Glomerular visceral epithelial cell (primary cell): Measurements from ENCODE around the gene TRMT61A.
"Not testable (repeated sequence)": the region's sequence is repeated elsewhere in the genome, so short reads cannot be mapped to it uniquely, and the experiment has no call there.

Source experiments
- DNase-seq: peaks from one replicate; pipeline ENCODE4 v3.0.0-alpha.2; 2016; ENCODE audit errors: extremely low spot score

TRMT61A gene

GRCh38 chr14:103522649-103523574 lies 6.1 kb upstream of the TRMT61A start, which contains the start of gene CKB:
CKB (minus strand) TSS chr14:103522830; CDS start chr14:103522493, 337 bp downstream.
- no peak for DNase-seq

- no peak for DNase-seq
Observed at GRCh38 chr14:103523575-103523954, 5.4 kb upstream of the TRMT61A start.

GRCh38 chr14:103524002-103524935 lies 4.7 kb upstream of the TRMT61A start:
- no peak for DNase-seq

GRCh38 chr14:103525430-103526246 lies 3.4 kb upstream of the TRMT61A start:
- not testable (repeated sequence) for DNase-seq

- DNase-seq = no peak
Observed at GRCh38 chr14:103526247-103526913, 2.6 kb upstream of the TRMT61A start.

- no peak for DNase-seq
Observed at GRCh38 chr14:103526914-103527248, 2.1 kb upstream of the TRMT61A start.

- DNase-seq = peak; percentile 63
Observed at GRCh38 chr14:103527408-103528145, 1.4 kb upstream of the TRMT61A start.

GRCh38 chr14:103528146-103528586 lies 830 bp upstream of the TRMT61A start:
- peak; percentile 35 for DNase-seq

GRCh38 chr14:103529383-103530365 lies 678 bp downstream of the TRMT61A start:
- no peak for DNase-seq

GRCh38 chr14:103530390-103530789 lies 1.4 kb downstream of the TRMT61A start:
- no peak for DNase-seq

GRCh38 chr14:103530831-103531230 lies 1.8 kb downstream of the TRMT61A start:
- DNase-seq = no peak

GRCh38 chr14:103531421-103532215 lies 2.6 kb downstream of the TRMT61A start:
- no peak for DNase-seq

GRCh38 chr14:103532216-103533136 lies 3.5 kb downstream of the TRMT61A start:
- DNase-seq = no peak

GRCh38 chr14:103533137-103533998 lies 4.4 kb downstream of the TRMT61A start:
- no peak for DNase-seq

- DNase-seq = no peak
Observed at GRCh38 chr14:103533999-103534575, 5.1 kb downstream of the TRMT61A start.

GRCh38 chr14:103534576-103535061 lies 5.6 kb downstream of the TRMT61A start:
- no peak for DNase-seq
